ENCODE results near the gene MEF2C. TPM values are rescaled to one million over a fixed set of nuclear protein-coding genes. Genes with fewer than 3 reads are reported as not detected.

MEF2C gene
- polyA plus RNA-seq, 1 donor = 1,127 TPM

DNA sequence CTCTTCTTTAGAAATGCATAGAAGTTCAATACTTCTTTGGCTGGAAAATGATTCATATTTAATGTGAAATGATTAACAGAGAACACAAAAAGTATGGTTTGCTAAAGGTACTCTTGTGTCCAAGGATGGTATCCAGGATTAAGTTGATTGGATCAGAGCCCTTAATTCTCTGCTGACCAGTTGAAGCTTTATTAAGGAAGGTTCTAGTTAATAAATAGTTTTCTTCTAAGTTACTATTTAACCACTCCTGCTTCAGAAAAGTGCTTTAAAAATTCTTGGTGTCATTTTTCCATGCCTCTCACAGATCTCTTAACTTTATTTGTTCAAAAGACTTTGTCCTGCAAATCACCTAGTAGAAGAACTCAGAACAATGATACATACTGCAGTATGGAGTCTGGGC is 134.3 kb downstream of the MEF2C start:
- DNase-seq = no peak

DNA sequence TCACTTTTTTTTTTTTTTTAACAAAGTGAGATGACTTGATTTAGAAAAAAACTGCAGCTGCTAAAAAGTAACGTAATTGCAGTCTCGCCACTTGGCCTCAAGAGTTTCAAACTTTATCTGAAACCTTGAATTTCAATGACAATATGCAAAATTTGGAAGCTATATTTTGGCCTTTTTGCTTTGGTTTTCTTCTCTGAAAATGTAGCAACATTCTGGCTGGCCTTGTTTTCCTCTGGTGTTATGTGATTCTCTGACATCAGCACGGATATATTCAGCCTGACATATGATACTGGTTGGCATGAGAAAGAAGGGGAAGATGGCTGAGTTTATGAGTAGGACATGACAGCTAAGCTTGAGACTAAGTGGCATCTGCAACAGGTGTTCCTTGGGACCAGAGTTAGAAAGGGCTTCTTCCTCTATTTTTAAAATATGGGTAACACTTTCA is 136.5 kb downstream of the MEF2C start:
- DNase-seq = no peak

- DNase-seq = no peak
These were observed 137.8 kb downstream of the MEF2C start for GRCh38 chr5:88745093-88745696.

DNA sequence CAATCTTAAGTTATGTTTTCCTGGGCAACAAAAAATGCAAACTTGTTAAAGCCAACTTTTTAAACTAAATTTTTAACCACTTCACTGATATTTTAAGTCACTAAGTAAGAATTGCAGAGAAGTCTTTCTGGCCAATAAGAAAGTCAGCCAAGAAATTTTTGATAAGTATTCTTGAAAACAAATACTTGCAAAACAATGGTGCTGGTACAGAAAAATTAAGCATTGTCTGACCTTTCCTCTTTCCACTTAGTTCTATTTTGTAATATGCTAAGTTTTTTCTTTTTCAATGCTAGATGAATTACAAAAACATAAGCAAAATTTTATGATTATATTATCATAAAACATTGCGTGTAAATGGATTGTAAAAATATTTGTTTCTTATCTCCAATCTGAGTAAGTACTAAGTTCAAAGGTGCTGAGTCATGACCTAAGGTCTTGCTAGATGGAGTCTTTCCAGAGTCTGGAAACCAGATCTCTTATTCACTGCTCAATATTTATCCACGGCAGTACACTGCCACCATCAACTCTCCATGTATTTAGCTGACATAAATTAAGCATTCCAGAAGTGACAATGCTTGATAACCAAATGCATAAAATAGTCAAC is 139.7 kb downstream of the MEF2C start:
- no peak for DNase-seq

GRCh38 chr5:88741964-88742363 is 141.0 kb downstream of the MEF2C start:
- DNase-seq = no peak

DNA sequence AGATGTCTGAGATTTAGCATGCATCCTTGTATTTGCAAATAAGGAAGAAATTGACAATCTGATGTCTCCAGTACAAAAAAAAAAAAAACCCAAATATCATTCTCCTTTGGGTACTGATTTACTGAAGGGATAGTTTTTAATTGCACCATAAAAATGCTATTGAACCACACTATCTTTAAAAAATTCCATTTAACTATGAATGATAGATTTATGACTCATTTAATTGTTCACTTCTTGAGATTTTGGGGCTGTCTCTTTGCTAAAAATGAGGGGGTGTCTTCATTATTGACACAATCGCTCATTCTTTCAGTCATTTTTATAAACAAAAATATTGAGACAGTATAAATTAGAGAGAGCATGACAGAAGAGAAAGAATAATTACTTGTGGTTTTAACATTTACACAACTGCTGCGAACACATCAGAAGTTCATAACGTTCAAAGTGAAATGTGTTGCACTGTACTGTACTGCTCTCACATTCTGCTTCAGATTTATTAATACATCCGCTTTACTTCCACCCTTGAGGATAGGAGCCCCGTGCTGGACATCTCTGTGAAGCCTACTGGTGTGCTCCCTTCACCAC is 142.3 kb downstream of the MEF2C start:
- no peak for DNase-seq

DNA sequence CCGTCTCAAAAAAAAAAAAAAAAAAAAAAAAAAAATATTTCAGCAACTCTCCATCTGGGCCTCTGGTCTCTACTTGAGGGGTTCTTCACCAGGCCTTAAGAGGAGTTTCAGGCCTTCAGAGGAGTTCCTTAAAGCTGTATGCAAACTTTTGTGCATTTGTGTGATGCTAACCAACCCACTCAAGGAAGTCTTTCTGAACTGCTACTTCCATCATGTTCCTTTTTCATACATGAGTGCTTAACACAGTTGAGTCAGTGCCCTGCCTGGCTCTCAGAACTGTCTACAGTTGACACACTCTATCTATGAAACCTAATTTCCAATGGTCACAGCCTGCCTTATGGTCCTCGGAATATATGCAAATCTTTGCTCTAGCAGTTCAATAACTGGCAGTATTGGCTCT is 146.5 kb downstream of the MEF2C start:
- no peak for DNase-seq

DNA sequence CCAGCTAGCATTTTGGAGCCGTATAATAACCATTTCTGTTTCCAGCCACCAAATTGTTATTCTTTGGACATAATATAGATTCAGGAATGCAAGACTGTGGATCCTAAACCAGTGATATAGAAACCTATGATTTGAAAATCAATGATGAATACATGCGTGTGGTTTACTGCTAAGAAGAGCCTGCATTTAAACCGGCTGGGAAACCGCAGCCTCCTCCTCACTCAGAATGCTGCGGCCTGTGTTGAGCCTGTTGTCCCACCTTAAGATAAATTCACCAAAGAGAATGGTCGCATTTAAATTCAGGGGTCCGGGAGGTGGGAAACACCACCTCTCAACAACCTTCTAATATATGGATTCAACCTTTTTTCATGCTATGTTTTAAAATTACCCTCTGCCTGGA is 148.0 kb downstream of the MEF2C start:
- no peak for DNase-seq

DNA sequence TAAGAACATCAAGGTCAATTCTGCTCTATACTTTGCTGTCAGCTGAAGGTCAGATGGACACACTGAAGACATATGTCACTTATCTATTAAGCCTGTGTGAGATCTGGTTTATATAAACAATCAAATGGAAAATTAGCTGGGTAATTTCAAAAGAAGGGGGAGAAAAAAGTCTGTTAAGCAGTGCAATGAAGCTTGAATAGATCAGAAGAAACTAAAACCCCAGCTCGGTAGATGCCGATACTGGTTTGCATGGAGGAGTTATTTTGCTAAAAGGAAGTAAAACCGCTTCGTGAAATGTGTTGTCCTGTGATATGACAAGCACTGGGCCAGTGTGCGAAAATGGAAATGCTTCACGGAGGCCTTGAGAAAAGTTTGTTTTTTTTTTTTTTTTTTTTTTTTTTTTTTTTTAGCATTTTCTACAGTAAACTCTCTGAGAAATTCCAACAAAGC is 148.8 kb downstream of the MEF2C start:
- DNase-seq = no peak

- DNase-seq = no peak
These were observed 150.1 kb downstream of the MEF2C start for GRCh38 chr5:88732862-88733261.

DNA sequence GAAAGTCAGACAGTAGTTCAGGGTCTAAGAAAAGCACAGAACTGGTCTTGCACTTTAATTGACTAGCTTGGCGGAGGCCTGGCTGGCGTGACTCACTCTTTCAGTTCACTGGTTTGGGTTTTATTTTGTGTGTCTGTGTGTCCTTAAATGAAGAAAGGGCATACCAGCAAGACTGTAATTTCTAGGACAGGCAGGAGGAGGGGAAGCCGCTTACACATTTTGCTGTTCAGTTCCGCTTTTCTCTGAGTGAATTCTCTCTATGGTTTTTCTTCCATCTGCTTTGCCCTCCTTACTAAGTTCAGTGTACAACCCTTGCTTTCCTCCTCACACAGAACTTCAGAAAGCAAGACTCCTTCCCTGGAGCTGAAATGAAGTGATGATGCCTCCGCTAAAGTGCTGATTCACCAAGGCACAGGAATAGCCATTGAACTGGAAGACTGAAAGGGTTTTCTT is 150.8 kb downstream of the MEF2C start:
- no peak for DNase-seq

DNA sequence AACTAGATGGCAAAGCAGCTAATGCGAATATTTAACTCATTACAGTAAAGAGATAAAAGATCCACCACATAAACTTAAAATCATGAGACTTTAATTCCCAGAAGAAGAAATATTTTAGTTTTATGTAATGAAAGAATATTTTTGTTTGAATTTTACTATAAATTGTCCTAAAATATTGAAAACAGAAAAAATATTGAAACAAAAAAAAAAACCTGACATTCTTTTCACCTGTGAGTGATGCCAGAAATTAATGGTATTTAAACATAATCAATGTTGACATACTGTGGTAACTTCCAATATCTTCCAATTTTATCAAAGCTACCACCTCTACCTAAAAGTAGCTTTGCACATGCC is 153.2 kb downstream of the MEF2C start:
- no peak for DNase-seq

DNA sequence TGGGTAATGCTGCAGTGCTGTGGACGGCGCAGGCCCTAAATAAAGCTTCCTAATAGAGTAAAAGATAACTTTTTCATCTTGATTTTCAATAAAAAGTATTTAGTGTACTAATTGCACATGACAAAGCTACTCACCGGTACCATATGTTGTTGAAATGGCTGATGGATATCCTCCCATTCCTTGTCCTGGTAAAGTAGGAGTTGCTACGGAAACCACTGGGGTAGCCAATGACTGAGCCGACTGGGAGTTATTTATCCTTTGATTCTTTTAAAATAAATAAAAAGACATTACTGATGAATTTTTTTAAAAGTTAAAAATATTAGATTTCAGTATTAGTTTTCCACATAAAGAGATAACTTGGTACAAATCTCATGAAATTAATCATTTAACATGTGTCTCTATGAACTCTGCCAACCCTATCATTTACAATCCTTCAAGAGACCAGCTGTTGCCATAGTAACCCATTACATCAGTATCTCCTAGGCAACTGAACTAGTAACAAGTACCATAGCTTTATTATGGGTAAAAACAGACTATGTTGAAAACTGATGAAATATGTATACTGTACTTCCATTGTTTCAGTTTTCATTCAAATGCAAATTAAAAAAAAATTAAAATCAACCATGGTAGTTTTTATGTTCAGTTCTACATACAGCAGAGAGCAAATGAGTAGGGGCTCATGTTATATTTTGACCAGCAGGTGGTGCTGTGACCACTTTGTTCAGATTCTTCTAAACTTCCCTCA is 153.7 kb downstream of the MEF2C start:
- peak; percentile 76 for DNase-seq

DNA sequence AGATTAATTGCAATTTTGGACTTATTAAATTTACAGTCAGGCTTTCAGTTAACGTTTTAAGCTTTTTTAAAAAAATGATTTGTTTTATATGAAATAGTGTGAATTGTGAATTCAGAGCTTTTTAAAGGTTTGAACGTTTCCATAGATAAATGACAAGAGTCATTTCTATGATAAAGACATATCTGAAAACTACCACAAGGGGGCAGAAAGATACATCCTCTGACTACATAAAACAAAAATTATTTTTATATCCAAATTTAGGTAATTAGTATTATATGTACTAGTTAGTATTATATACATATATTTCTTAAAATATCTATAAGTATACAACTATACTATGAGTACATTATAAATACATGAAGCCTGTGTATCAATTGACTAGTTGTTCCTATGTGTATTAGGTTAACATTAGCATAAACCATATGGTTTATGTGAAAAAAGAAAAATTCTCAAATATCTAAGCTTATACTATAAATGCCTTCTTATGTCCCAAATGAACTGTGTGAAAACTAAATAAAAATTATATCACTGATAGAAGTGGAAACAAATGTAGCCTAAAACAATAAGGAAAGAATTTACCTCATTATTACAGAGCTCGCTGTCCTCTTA is 155.2 kb downstream of the MEF2C start:
- no peak for DNase-seq

DNA sequence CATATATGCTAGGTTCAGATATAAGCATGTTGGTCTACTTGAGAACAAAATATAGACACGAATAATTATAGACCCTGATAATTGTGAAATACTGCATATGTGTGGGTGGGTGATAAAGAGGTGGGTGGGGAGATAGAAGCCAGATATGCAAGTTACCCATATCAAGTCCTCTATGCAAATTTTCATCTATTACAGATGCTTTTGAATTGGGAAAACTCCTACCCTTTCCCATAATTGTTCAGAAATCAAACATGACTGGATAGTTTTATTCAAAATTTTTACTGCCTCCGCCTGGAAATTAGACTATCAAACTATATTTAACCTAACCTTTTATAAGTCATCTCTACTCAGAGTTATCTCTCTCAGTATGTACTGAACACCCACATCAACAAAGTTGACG is 157.5 kb downstream of the MEF2C start:
- no peak for DNase-seq

DNA sequence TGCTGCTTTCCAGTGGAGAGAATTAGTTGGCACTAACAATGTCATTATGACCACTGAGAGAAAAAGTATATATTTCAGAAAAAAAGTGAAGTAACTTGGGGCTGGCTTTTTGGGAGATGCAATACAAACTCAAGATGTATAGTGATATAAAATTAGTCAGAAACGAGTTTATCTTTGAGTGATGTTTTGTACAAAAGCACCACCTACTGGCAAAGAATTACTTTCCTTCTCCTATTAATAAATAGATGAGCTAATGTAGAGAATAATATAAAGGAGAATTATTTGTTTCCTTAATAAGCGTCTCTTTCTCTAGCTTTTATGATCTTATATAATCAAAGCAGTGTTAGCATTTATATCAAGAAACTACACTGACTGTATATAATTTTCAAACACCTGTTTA is 158.8 kb downstream of the MEF2C start:
- no peak for DNase-seq

DNA sequence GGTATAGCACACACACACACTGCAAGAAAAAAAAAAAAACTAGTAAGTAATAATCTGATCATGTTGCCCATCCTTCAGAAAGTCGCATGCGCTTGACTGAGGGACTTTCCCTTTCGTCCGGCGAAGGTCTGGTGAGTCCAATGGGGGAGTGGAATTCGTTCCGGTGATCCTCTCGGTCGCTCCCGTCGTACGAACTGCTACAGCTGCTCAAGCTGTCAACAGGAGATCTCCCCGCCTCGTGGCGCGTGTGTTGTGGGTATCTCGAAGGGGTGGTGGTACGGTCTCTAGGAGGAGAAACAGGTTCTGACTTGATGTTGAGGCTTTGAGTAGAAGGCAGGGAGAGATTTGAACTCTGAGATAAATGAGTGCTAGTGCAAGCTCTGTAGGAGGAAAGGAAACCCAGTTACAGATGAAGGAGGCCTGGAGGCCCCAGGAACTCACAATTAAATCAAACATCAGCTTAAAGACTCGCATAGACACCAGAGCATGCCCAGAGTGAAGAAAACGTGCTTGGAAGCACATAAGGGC is 160.4 kb downstream of the MEF2C start:
- DNase-seq = no peak

DNA sequence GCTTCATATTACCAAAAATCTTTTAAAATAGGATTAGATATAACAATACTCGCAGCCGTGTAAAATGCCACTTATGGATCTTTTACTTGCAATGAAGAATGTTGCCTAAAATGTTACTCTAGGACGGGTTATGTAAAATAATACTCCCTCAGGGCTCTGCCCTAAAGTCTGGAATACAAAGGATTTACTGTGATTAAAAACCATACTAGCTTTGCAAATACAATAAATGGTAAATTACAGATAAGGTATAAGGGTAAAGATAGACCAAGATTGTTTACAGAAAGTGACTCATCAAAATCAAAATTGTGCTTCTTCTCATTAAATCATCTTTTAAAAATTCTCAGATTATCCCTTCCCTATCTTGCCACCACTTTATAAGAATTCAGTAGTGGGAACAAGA is 163.6 kb downstream of the MEF2C start:
- DNase-seq = no peak

DNA sequence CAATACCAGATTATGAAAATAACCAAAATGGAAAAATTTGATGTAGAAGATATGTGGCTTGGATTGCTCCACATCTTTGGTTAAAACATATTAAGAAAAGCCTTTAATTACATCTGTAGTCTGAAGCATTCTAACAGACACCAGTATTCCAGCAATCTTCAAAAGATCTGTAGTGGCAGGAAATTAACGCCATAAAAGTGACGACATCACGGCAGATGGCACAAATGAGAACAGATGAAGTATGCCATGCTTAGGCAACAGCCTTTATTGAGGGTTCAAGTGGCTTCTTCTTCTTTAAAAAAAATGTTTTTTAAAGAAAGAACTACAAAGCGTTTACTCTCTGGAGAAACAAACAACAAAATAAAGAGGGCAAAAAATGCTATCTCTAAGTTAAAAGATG is 164.2 kb downstream of the MEF2C start:
- no peak for DNase-seq

- DNase-seq = no peak
These were observed 166.9 kb downstream of the MEF2C start for GRCh38 chr5:88716101-88716500.

DNA sequence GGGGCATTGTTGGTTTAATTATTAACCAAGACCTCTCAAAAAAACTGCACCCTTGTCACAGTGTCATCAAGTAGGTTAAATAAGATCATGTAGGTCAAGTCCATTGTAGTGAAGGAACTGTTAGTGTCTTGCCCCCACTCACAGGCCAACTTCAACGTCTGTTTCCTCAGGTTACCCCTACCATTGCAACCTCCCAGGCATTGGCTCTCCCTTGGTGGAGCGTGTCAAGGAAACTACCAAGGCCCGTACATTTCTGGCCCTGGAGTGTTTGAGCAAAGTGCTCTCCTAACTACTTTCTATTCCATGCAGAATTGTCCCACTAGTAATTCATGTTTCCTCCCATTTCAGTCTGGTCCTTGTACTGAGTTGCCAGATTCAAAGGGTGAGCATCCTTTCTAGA is 167.5 kb downstream of the MEF2C start:
- no peak for DNase-seq

GRCh38 chr5:88713818-88714217 is 169.2 kb downstream of the MEF2C start:
- DNase-seq = no peak
